H1 (cell line): Measurements from ENCODE around the gene GTSF1L.

ENCODE experiments used
- CBX8 ChIP-seq: fragments of 300-800, 300-1000 bp; sonication (generic); IDR thresholded peaks from 2 replicates; pipeline ENCODE4 v1.7.1; 2016; ENCODE audit warnings: low read depth, low read length, borderline replicate concordance
- CEBPB ChIP-seq: IDR thresholded peaks from 2 replicates; pipeline ENCODE4 v1.6.1; 2012; ENCODE audit warnings: low read depth, low read length
- EZH2 ChIP-seq: fragments of 200-600 bp; sonication (generic); IDR thresholded peaks from 2 replicates; pipeline ENCODE4 v1.7.1; 2012; ENCODE audit warnings: low read depth, mild to moderate bottlenecking, moderate library complexity, low read length, inconsistent platforms; ENCODE audit not compliant: severe bottlenecking
- FOSL1 ChIP-seq: IDR thresholded peaks from 2 replicates; pipeline ENCODE4 v1.6.1; 2011; ENCODE audit warnings: mild to moderate bottlenecking, low read depth, low read length, moderate library complexity; ENCODE audit not compliant: insufficient read depth
- MAFK ChIP-seq: IDR thresholded peaks from 2 replicates; pipeline ENCODE4 v1.6.1; 2012; ENCODE audit warnings: low read depth, mild to moderate bottlenecking, improper control_type of control experiment, low read length
- POLR2A ChIP-seq, 2 experiments: IDR thresholded peaks; 1 replicate in 1 of 2; 2 replicates in 1 of 2; pipeline ENCODE4 v1.6.1; 2011; ENCODE audit warnings: low read depth in 2 of 2, low read length in 2 of 2, mild to moderate bottlenecking in 2 of 2; ENCODE audit errors: control extremely low read depth in 1 of 2
- SP1 ChIP-seq: IDR thresholded peaks from 2 replicates; pipeline ENCODE4 v1.6.1; 2011; ENCODE audit warnings: low read depth, low read length
- SUZ12 ChIP-seq: fragments of 200-600 bp; sonication (generic); IDR thresholded peaks from 2 replicates; pipeline ENCODE4 v1.6.1; 2012; ENCODE audit warnings: mild to moderate bottlenecking, inconsistent platforms, low read length, moderate library complexity, mixed read lengths
- TF ChIP-seq, protein P1 (sequence below), 3 experiments: IDR thresholded peaks; 1 replicate in 2 of 3; 2 replicates in 1 of 3; pipeline versions ENCODE4 v1.5.1 to v1.6.1; 2011; ENCODE audit warnings: low read length in 3 of 3, mild to moderate bottlenecking in 3 of 3, inconsistent platforms in 2 of 3, low read depth in 1 of 3, moderate library complexity in 1 of 3; ENCODE audit not compliant: insufficient read depth in 1 of 3; ENCODE audit errors: control extremely low read depth in 1 of 3
- TF ChIP-seq, protein P2 (sequence below): IDR thresholded peaks from 2 replicates; pipeline ENCODE4 v1.6.1; 2012; ENCODE audit warnings: inconsistent platforms

DNA sequence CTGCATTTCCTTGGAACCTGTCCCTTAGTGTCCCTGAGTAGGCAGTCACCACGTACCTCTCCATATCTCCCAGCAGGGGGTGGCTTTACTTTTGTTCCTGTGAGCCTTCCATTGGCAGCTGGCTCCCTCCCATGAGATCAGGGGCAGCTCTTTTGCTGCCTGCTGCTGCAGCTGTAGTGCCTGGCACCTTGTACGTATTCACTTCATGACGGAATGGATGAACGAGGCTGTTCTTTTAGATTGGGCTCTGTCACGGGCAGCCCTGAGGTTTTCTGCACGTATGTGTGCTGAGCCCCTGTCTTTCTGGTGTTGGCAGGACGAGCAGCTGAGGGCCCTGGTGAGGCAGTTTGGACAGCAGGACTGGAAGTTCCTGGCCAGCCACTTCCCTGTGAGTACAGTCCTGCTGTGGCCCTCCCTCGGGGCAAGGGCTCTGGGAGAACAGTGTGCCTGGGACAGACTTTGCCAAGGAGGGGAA, 45.3 kb downstream of the GTSF1L start:
- TF ChIP-seq, protein P1, sequence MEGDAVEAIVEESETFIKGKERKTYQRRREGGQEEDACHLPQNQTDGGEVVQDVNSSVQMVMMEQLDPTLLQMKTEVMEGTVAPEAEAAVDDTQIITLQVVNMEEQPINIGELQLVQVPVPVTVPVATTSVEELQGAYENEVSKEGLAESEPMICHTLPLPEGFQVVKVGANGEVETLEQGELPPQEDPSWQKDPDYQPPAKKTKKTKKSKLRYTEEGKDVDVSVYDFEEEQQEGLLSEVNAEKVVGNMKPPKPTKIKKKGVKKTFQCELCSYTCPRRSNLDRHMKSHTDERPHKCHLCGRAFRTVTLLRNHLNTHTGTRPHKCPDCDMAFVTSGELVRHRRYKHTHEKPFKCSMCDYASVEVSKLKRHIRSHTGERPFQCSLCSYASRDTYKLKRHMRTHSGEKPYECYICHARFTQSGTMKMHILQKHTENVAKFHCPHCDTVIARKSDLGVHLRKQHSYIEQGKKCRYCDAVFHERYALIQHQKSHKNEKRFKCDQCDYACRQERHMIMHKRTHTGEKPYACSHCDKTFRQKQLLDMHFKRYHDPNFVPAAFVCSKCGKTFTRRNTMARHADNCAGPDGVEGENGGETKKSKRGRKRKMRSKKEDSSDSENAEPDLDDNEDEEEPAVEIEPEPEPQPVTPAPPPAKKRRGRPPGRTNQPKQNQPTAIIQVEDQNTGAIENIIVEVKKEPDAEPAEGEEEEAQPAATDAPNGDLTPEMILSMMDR (IDR thresholded peaks at IDR 0.05; ENCODE audit: control extremely low read depth in 1 of 3, insufficient read depth in 1 of 3, low read depth in 1 of 3, low read length in 3 of 3) = no peak
- TF ChIP-seq SP1 = no peak
- TF ChIP-seq CEBPB = no peak
- TF ChIP-seq EZH2 = no peak
- TF ChIP-seq FOSL1 = no peak
- no peak for TF ChIP-seq POLR2A (IDR thresholded peaks at IDR 0.05; ENCODE audit: control extremely low read depth in 1 of 2, low read depth in 2 of 2, low read length in 2 of 2)
- TF ChIP-seq SUZ12 = no peak
- TF ChIP-seq CBX8 = no peak
- TF ChIP-seq MAFK = no peak
- TF ChIP-seq, protein P2, sequence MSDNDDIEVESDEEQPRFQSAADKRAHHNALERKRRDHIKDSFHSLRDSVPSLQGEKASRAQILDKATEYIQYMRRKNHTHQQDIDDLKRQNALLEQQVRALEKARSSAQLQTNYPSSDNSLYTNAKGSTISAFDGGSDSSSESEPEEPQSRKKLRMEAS = no peak
